PC-9 (cell line): Measurements from ENCODE around the gene MYO6.

ENCODE experiments used
- EZH2 ChIP-seq: fragments of 200-600 bp; sonication (generic); IDR thresholded peaks from 2 replicates; pipeline ENCODE4 v1.8.0; 2017; ENCODE audit warnings: antibody characterized with exemption, low read depth
- TF ChIP-seq, protein P1 (sequence below): fragments of 200-600 bp; sonication (generic); conservative IDR thresholded peaks from 2 replicates; pipeline ENCODE4 v1.6.1; 2017; ENCODE audit warnings: mixed run types, antibody characterized with exemption, mild to moderate bottlenecking, moderate library complexity

DNA sequence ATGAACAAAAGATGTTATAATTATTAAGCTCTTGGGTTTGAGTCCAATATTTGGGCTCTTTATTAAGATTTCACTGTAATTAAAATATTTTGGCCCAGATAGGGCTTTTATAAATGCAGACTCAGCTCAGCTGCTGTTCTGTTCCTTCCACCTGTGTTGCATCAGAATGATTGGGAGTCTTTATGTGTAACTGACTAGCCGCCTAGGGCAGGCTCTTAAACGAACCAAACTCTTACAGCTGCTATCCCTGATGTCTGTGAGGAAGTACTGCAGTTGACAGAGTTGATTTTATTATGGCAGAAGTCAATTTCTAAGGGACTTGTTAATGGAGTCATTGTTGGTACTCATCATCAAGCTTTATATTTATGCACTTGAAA, 144.7 kb downstream of the MYO6 start:
- TF ChIP-seq, protein P1, sequence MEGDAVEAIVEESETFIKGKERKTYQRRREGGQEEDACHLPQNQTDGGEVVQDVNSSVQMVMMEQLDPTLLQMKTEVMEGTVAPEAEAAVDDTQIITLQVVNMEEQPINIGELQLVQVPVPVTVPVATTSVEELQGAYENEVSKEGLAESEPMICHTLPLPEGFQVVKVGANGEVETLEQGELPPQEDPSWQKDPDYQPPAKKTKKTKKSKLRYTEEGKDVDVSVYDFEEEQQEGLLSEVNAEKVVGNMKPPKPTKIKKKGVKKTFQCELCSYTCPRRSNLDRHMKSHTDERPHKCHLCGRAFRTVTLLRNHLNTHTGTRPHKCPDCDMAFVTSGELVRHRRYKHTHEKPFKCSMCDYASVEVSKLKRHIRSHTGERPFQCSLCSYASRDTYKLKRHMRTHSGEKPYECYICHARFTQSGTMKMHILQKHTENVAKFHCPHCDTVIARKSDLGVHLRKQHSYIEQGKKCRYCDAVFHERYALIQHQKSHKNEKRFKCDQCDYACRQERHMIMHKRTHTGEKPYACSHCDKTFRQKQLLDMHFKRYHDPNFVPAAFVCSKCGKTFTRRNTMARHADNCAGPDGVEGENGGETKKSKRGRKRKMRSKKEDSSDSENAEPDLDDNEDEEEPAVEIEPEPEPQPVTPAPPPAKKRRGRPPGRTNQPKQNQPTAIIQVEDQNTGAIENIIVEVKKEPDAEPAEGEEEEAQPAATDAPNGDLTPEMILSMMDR: no peak
- TF ChIP-seq EZH2: no peak
